AG09309 (cell line): ENCODE results near the gene USP49.
A peak's percentile ranks its signal among the peaks of the same experiment; 100 is the strongest.

Experiments
- DNase-seq: peaks from one replicate; pipeline ENCODE4 v3.0.0-alpha.2; 2010; ENCODE audit warnings: low read depth
- H3K4me3 ChIP-seq: 2 replicates; pipeline ENCODE4 v1.5.1; 2011; ENCODE audit warnings: mild to moderate bottlenecking, low read depth, low read length, moderate library complexity; ENCODE audit not compliant: control insufficient read depth
- CTCF ChIP-seq: IDR thresholded peaks from 2 replicates; pipeline ENCODE4 v1.5.1; 2011; ENCODE audit warnings: mild to moderate bottlenecking, low read depth, low read length, inconsistent platforms; ENCODE audit not compliant: insufficient read depth, control insufficient read depth; ENCODE audit errors: missing control alignments

The USP49 gene

DNA sequence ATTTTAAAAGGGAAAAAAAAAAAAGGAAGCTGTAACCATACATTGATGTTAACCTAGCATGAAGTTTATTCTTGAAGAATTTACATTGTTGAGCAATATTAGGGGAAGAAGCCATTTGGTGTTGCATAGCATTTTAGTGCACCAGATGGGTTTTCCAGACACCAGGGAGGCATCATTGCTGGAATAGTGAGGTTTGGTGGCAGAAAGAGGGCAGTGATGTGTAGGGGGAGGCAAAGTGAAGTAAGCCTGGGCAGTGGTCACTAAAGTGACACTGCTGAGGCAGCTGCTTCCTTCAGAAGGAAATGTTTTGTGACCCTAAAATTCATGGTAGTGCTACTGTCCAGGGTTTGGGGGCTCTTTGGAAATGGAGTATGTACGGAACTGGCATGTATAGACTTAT lies 105.1 kb downstream of the USP49 start:
- H3K4me3 ChIP-seq = no peak overlapping the region
- no peak for TF ChIP-seq CTCF
- no peak for DNase-seq

GRCh38 chr6:41789390-41789724 lies 105.8 kb downstream of the USP49 start:
- no peak overlapping the region for H3K4me3 ChIP-seq
- DNase-seq = no peak
- TF ChIP-seq CTCF = no peak

DNA sequence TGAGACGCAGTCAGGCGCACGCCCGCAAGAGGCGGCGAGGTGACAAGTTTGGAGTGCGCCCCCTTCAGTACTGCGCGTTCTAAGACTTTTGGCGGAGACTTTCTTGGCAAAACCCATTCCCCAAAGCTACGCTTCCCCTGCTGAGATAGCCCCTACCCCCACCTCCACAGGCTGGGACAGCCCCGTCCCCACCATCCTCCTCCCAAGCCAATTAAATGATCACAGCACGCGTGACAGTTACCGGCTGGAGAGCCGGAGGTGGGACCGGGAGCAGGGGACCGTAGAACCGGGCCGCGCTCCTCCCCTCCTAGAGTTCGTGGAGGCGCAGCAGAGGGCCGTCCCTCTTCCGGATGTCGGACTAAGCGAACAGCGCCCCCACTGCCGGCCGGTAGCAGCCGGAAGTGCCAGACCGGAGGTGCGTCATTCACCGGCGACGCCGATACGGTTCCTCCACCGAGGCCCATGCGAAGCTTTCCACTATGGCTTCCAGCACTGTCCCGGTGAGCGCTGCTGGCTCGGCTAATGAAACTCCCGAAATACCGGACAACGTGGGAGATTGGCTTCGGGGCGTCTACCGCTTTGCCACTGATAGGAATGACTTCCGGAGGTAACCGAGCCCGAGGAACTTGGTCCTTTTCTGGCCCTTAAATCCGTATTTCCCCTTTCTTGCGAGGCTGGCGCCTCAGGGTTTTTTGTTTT lies 107.8 kb downstream of the USP49 start, which contains the start of gene TOMM6:
Gene TOMM6, plus strand, starts transcription at position 476 of the 699 bp plus-strand sequence. Its CDS starts 4 bp downstream, at position 480.
- H3K4me3 ChIP-seq = peak within 1 kb of the TSS; percentile 86
- TF ChIP-seq CTCF = peak; percentile 91

GRCh38 chr6:41786451-41787218 lies 108.5 kb downstream of the USP49 start:
- H3K4me3 ChIP-seq = peak overlapping the region; percentile 86
- TF ChIP-seq CTCF = peak; percentile 56
- no peak for DNase-seq

More for the DNA sequence above, 107.8 kb downstream of the USP49 start, which contains the start of gene TOMM6:
- DNase-seq = peak; percentile 71

GRCh38 chr6:41785689-41786450 lies 109.3 kb downstream of the USP49 start:
- H3K4me3 ChIP-seq = peak overlapping the region; percentile 86
- DNase-seq = no peak
- no peak for TF ChIP-seq CTCF

DNA sequence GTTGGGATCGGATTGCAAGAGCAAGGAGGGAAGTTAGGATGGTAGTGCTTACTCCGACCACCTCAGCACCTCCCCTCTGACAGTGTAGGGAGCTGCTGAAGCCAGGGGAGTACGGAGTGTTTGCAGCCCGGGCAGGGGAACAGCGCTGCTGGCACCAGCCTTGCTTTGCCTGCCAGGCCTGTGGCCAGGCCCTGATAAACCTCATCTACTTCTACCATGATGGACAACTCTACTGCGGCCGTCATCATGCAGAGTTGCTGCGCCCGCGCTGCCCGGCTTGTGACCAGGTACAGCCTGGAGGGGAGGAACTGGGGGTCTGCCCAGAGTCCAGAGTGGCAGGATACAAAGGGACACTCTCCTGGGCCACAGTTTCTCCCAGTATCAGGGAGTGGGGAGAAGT lies 109.9 kb downstream of the USP49 start:
- no peak for TF ChIP-seq CTCF
- DNase-seq = no peak
- H3K4me3 ChIP-seq = no peak overlapping the region
